Left ventricle myocardium inferior (tissue), 1 donor: Measurements from ENCODE around the gene TMEM178A. TPM values are rescaled to one million over a fixed set of nuclear protein-coding genes. Genes with fewer than 3 reads are reported as not detected.
"Not testable (repeated sequence)": the region's sequence is repeated elsewhere in the genome, so short reads cannot be mapped to it uniquely, and the experiment has no call there.

Experiments
- DNase-seq: peaks from one replicate; pipeline ENCODE4 v3.0.0-alpha.2; 2020
- H3K27ac ChIP-seq: fragments of 200-600 bp; replicated peaks from 2 replicates; pipeline ENCODE4 v1.8.0; 2021
- H3K27me3 ChIP-seq: fragments of 200-600 bp; 2 replicates; pipeline ENCODE4 v1.8.0; 2021; ENCODE audit warnings: low read depth
- H3K36me3 ChIP-seq: fragments of 200-600 bp; 2 replicates; pipeline ENCODE4 v1.8.0; 2021
- H3K4me1 ChIP-seq: fragments of 200-600 bp; 2 replicates; pipeline ENCODE4 v1.8.0; 2021
- H3K4me3 ChIP-seq: fragments of 200-600 bp; 2 replicates; pipeline ENCODE4 v1.8.0; 2021; ENCODE audit warnings: mild to moderate bottlenecking, moderate library complexity
- H3K9me3 ChIP-seq: fragments of 200-600 bp; replicated peaks from 2 replicates; pipeline ENCODE4 v1.8.0; 2021
- intact Hi-C: fragments of 100-400 bp; cut with micrococcal nuclease; formaldehyde crosslinking; loops from one replicate; pipeline ENCODE4 v1.11.0; 2022
- total RNA-seq: library from RNA; stranded (reverse); fragmentation: NEBNext Ultra II Directional; extraction: Animal tissue kit (Norgen Biotek cat#: 25700); gene quantifications from one replicate; pipeline ENCODE4 v1.2.1, GENCODE V29; 2021
- TF ChIP-seq, protein P1 (sequence below): fragments of 200-600 bp; IDR thresholded peaks from 2 replicates; pipeline ENCODE4 v1.8.0; 2021; ENCODE audit warnings: antibody characterized with exemption, mild to moderate bottlenecking, borderline replicate concordance
- donor health status: DM: no; HTN: yes; CAD: no; lungs with severe emphysema.

The TMEM178A gene
- total RNA-seq, 1 donor from 2014 or later: 3.6 TPM

GRCh38 chr2:39647104-39647765 is 18.5 kb upstream of the TMEM178A start:
- H3K36me3 ChIP-seq: no peaks in the 10 kb centered on the region
- H3K9me3 ChIP-seq: no peaks in the 10 kb centered on the region
- no peak for DNase-seq
- intact Hi-C loops: no loop called here
- peaks cover 7% of the 10 kb centered on the region for H3K4me1 ChIP-seq
- TF ChIP-seq, protein P1, sequence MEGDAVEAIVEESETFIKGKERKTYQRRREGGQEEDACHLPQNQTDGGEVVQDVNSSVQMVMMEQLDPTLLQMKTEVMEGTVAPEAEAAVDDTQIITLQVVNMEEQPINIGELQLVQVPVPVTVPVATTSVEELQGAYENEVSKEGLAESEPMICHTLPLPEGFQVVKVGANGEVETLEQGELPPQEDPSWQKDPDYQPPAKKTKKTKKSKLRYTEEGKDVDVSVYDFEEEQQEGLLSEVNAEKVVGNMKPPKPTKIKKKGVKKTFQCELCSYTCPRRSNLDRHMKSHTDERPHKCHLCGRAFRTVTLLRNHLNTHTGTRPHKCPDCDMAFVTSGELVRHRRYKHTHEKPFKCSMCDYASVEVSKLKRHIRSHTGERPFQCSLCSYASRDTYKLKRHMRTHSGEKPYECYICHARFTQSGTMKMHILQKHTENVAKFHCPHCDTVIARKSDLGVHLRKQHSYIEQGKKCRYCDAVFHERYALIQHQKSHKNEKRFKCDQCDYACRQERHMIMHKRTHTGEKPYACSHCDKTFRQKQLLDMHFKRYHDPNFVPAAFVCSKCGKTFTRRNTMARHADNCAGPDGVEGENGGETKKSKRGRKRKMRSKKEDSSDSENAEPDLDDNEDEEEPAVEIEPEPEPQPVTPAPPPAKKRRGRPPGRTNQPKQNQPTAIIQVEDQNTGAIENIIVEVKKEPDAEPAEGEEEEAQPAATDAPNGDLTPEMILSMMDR: no peak
- H3K27me3 ChIP-seq: no peaks in the 10 kb centered on the region
- no peak overlapping the region for H3K27ac ChIP-seq
- H3K4me3 ChIP-seq: no peak overlapping the region

DNA sequence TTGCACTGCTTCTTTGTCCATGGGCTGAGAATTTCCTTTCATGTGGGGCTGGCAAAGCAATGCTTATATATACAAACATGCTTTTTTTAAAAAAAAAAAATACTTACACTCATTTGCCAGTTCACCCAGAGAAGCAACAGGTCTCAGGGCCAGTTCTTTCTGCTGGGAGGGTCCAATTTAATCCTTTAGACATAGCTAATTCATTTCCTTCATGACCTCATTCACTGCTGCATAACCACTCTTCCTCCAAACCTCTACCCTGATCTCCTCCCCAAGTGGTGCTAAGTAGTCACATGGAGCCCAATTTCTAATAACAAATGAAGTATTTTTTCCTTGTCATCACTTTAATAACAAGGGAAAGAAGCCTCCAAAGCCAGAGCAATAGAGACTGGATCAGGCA is 17.1 kb upstream of the TMEM178A start:
- TF ChIP-seq, protein P1: no peak
- no peak overlapping the region for H3K4me3 ChIP-seq
- intact Hi-C loops: no loop called here

GRCh38 chr2:39649511-39649910 is 16.2 kb upstream of the TMEM178A start:
- intact Hi-C loops: no loop called here
- TF ChIP-seq, protein P1: no peak
- no peak overlapping the region for H3K27ac ChIP-seq

More for the DNA sequence above, 17.1 kb upstream of the TMEM178A start:
- Histone ChIP-seq H3K36me3 (no peaks in the 10 kb centered on the region), H3K27me3 (no peaks in the 10 kb centered on the region), H3K4me1 (no peaks in the 10 kb centered on the region), H3K27ac (no peak overlapping the region), H3K9me3 (no peaks in the 10 kb centered on the region)
- DNase-seq: no peak

DNA sequence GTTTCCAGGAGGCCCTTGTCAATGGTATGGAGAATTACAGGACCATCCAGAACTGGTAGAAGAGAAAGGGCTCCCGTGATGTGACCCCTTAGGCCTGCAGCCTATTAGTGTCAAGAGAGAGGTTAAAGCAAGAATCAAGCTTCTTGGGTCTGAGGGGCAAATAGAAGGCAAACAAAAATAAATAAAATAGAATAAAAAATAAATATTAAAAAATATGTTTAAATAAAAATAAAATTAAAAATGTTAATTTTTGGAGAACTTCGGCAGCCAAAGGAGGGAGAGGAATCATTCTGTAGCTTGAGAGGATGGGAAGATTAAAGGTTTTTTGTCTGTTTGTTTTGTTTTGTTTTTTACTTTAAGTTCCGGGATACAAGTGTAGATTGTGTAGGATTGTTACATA is 15.2 kb upstream of the TMEM178A start:
- Histone ChIP-seq H3K4me3 (no peak overlapping the region), H3K27me3 (no peaks in the 10 kb centered on the region), H3K27ac (no peak overlapping the region), H3K9me3 (peaks cover 6% of the 10 kb centered on the region), H3K4me1 (no peaks in the 10 kb centered on the region), H3K36me3 (no peaks in the 10 kb centered on the region)
- intact Hi-C loops: no loop called here
- DNase-seq: no peak
- TF ChIP-seq, protein P1: no peak

More at GRCh38 chr2:39649511-39649910, 16.2 kb upstream of the TMEM178A start:
- H3K4me3 ChIP-seq: no peak overlapping the region
- H3K27me3 ChIP-seq: no peaks in the 10 kb centered on the region
- H3K36me3 ChIP-seq: no peaks in the 10 kb centered on the region
- DNase-seq: no peak
- H3K4me1 ChIP-seq: no peaks in the 10 kb centered on the region
- H3K9me3 ChIP-seq: no peaks in the 10 kb centered on the region

GRCh38 chr2:39656215-39656614 is 9.5 kb upstream of the TMEM178A start:
- H3K4me3 ChIP-seq, H3K9me3 ChIP-seq, H3K27me3 ChIP-seq, H3K27ac ChIP-seq, intact Hi-C loops, DNase-seq, H3K36me3 ChIP-seq: not testable (repeated sequence)
- H3K4me1 ChIP-seq: peaks cover 18% of the 10 kb centered on the region

DNA sequence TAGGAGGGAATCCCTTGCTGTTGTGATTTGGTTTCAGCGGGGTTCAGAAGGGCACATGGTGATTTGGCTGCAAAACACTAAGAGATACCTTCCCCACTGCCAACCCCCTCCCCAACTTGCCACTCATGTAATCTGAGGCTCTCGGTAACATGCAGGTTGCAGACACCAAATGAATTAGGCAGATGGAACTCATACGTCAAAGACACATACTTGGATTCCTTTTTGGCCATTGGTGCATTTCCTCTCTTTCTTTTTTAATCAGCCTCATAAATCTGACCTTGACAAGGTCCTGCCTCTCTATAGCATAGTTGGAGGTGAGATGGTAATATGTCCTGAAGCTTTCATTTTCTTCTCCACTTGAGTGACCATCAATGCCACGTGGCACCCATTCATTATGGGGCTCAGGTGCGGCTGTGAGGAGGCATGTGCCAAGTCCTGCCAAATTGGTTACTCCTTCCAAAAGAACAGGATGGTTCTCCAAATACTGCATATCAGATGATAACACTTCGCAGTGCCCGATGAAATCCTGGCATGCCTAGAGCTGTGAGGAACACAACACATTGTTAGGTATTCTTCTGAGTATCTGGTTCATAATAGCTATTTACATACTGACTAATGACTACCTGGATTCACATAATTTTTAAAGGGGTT is 8.3 kb upstream of the TMEM178A start:
- no peak overlapping the region for H3K27ac ChIP-seq
- no peaks in the 10 kb centered on the region for H3K27me3 ChIP-seq
- H3K9me3 ChIP-seq: peaks cover 6% of the 10 kb centered on the region
- H3K4me1 ChIP-seq: peaks cover 18% of the 10 kb centered on the region
- H3K4me3 ChIP-seq: no peak overlapping the region
- TF ChIP-seq, protein P1: no peak
- H3K36me3 ChIP-seq: no peaks in the 10 kb centered on the region
- intact Hi-C loops: no loop called here
- DNase-seq: no peak
